ENCODE results near the gene BORCS5. TPM values are rescaled to one million over a fixed set of nuclear protein-coding genes. Genes with fewer than 3 reads are reported as not detected.

Gene BORCS5
- total and polyA plus RNA-seq, 2 of the 8 experiments (the other 6 are each of a cell fraction or from before 2014, with no cell fraction given), result 8.3 to 17.4 TPM

- H2BK12ac ChIP-seq (ENCODE audit: low read depth, low read length), result no peak overlapping the region
- H3K9ac ChIP-seq (replicated peaks in 1 of 4; ENCODE audit: extremely low read depth in 1 of 4, low read depth in 3 of 4, low read length in 3 of 4), result no peak overlapping the region
- no peak overlapping the region for H3K4ac ChIP-seq (replicated peaks; ENCODE audit: insufficient read length, low read depth, low read length)
- H3K36me3 ChIP-seq (ENCODE audit: control insufficient read depth in 2 of 4, insufficient read depth in 4 of 4, low read length in 3 of 4), result peaks cover 0 to 7% (median 0%) of the 10 kb centered on the region in 4 experiments; a peak in 1 of 8 replicates
- peaks cover 7 to 10% of the 10 kb centered on the region in 2 experiments for H3K9me3 ChIP-seq (ENCODE audit: insufficient read depth in 2 of 2, low read depth in 1 of 2, low read length in 1 of 2)
- no peak overlapping the region for H4K8ac ChIP-seq (ENCODE audit: extremely low read depth, insufficient read depth, low read length)
- no peak overlapping the region for H3K14ac ChIP-seq (ENCODE audit: insufficient read length)
- H3K18ac ChIP-seq (ENCODE audit: extremely low read depth, low read length), result no peak overlapping the region
- H3K23me2 ChIP-seq (ENCODE audit: low read depth, low read length), result no peaks in the 10 kb centered on the region
- no peaks in the 10 kb centered on the region for H3K27me3 ChIP-seq (replicated peaks in 1 of 4; ENCODE audit: control insufficient read depth in 3 of 4, extremely low read depth in 1 of 4, insufficient read depth in 3 of 4, low read length in 3 of 4)
- no peak overlapping the region for H2BK20ac ChIP-seq (ENCODE audit: low read length)
- no peak overlapping the region for H3K4me3 ChIP-seq (ENCODE audit: extremely low read depth in 1 of 4, insufficient read depth in 2 of 4, low read depth in 3 of 4, low read length in 4 of 4)
- H4K20me1 ChIP-seq (replicated peaks in 1 of 2; ENCODE audit: control insufficient read depth in 1 of 2, insufficient read depth in 2 of 2, low read length in 2 of 2), result no peaks in the 10 kb centered on the region
- H3K23ac ChIP-seq (ENCODE audit: insufficient read length), result no peak overlapping the region
- ChIA-PET CTCF (ENCODE audit: partially characterized antibody) (interaction anchor here (0.6 to 0.9 kb wide), 3 partner anchors 8 to 92 kb away, joined by 3 to 4 read pairs (median 3); no protein-coding TSS in a partner anchor), POLR2A (ENCODE audit: partially characterized antibody) (no interaction called here)
- no peak for FAIRE-seq
- 80% methylated on average over 3 of the region's 3 CpGs; no CpG with 5 or more reads in 1 of the 2 experiments for WGBS, 2 experiments (ENCODE audit: extremely low coverage in 1 of 2, insufficient coverage in 1 of 2, insufficient read length in 1 of 2, insufficient replicate concordance in 2 of 2, low coverage in 1 of 2, low lambda C conversion rate in 2 of 2, missing lambda C conversion rate in 1 of 2)
- H2AFZ ChIP-seq (ENCODE audit: low read length), result no peak overlapping the region
- no peak overlapping the region for H3K4me2 ChIP-seq (ENCODE audit: insufficient read depth in 1 of 2, low read depth in 2 of 2, low read length in 2 of 2)
- H3K27ac ChIP-seq (ENCODE audit: low read depth, low read length), result no peak overlapping the region
- H2BK5ac ChIP-seq (ENCODE audit: low read depth, low read length), result no peak overlapping the region
- H3K4me1 ChIP-seq (replicated peaks in 1 of 4; ENCODE audit: control insufficient read depth in 3 of 4, insufficient read depth in 4 of 4, low read length in 3 of 4), result no peaks in the 10 kb centered on the region; a peak in 2 of 7 replicates
- H4K5ac ChIP-seq (ENCODE audit: insufficient read length, low read depth, low read length), result no peak overlapping the region
- H2BK15ac ChIP-seq (ENCODE audit: low read length), result no peak overlapping the region
- H3K79me2 ChIP-seq (ENCODE audit: control insufficient read depth in 1 of 2, insufficient read depth in 2 of 2, low read length in 2 of 2), result no peaks in the 10 kb centered on the region
- H2BK120ac ChIP-seq (replicated peaks; ENCODE audit: low read depth, low read length), result no peak overlapping the region
- no peak overlapping the region for H4K91ac ChIP-seq (replicated peaks; ENCODE audit: insufficient read length, low read length)
- no peaks in the 10 kb centered on the region for H3K79me1 ChIP-seq (ENCODE audit: low read depth, low read length)
- no peak overlapping the region for H3K56ac ChIP-seq (replicated peaks; ENCODE audit: insufficient read length, low read depth, low read length)
- DNase-seq (ENCODE audit: low read depth in 1 of 2, low spot score in 2 of 2), result no peak
- no peak overlapping the region for H2AK5ac ChIP-seq (ENCODE audit: low read depth, low read length)
- no peak for TF ChIP-seq BCL11A (IDR thresholded peaks at IDR 0.05; ENCODE audit: low read depth in 2 of 2, low read length in 2 of 2)
- TF ChIP-seq RAD21 (IDR thresholded peaks at IDR 0.05 in 1 of 2, conservative IDR thresholded peaks at IDR 0.05 in 1 of 2; ENCODE audit: low read depth in 2 of 2, low read length in 2 of 2), result no peak
- TF ChIP-seq ASH2L (IDR thresholded peaks at IDR 0.05; ENCODE audit: low read length), result no peak
Observed at GRCh38 chr12:12468575-12468974, 111.7 kb downstream of the BORCS5 start.
